MM.1S (cell line): Measurements from ENCODE around the gene PLVAP.
A peak's percentile ranks its signal among the peaks of the same experiment; 100 is the strongest.

ENCODE experiments used
- DNase-seq: peaks from one replicate; pipeline ENCODE4 v3.0.0-alpha.2; 2015
- H2AFZ ChIP-seq: fragments of 300-600 bp; sonication (generic); 2 replicates; pipeline ENCODE4 v1.6.0; 2016; ENCODE audit warnings: antibody characterized with exemption, low read length
- H3F3A ChIP-seq: fragments of 300-600 bp; sonication (generic); 2 replicates; pipeline ENCODE4 v1.6.1; 2016; ENCODE audit warnings: mild to moderate bottlenecking, antibody characterized with exemption, low read length, moderate library complexity, mixed read lengths; ENCODE audit not compliant: insufficient read depth
- H3K27ac ChIP-seq: fragments of 300-600 bp; sonication (generic); 2 replicates; pipeline ENCODE4 v1.5.1; 2016; ENCODE audit warnings: mild to moderate bottlenecking, low read length
- H3K27me3 ChIP-seq: fragments of 300-600 bp; sonication (generic); replicated peaks from 2 replicates; pipeline ENCODE4 v1.6.0; 2016; ENCODE audit warnings: low read length; ENCODE audit not compliant: insufficient read depth
- H3K36me3 ChIP-seq: fragments of 300-600 bp; sonication (generic); replicated peaks from 2 replicates; pipeline ENCODE4 v1.6.1; 2016; ENCODE audit warnings: mild to moderate bottlenecking, low read length, mixed read lengths; ENCODE audit not compliant: insufficient read depth
- H3K4me1 ChIP-seq: fragments of 300-600 bp; sonication (generic); 2 replicates; pipeline ENCODE4 v1.6.1; 2016; ENCODE audit warnings: low read length, mixed read lengths
- H3K4me2 ChIP-seq: fragments of 300-600 bp; sonication (generic); 2 replicates; pipeline ENCODE4 v1.6.0; 2016; ENCODE audit warnings: low read depth, low read length
- H3K4me3 ChIP-seq: fragments of 300-600 bp; sonication (generic); 2 replicates; pipeline ENCODE4 v1.5.1; 2016; ENCODE audit warnings: low read length, mixed read lengths
- H3K79me2 ChIP-seq: fragments of 300-600 bp; sonication (generic); 2 replicates; pipeline ENCODE4 v1.6.1; 2016; ENCODE audit warnings: mixed run types, low read length, mixed read lengths
- H3K9ac ChIP-seq: fragments of 300-600 bp; sonication (generic); 2 replicates; pipeline ENCODE4 v1.6.1; 2016; ENCODE audit warnings: low read length, mixed read lengths
- H3K9me2 ChIP-seq: fragments of 300-600 bp; sonication (generic); replicated peaks from 2 replicates; pipeline ENCODE4 v1.6.1; 2016; ENCODE audit warnings: mild to moderate bottlenecking, low read length, mixed read lengths; ENCODE audit not compliant: insufficient read depth
- H3K9me3 ChIP-seq: fragments of 300-600 bp; sonication (generic); replicated peaks from 2 replicates; pipeline ENCODE4 v1.6.1; 2016; ENCODE audit warnings: mild to moderate bottlenecking, low read length, mixed read lengths; ENCODE audit not compliant: insufficient read depth
- H4K20me1 ChIP-seq: fragments of 300-600 bp; sonication (generic); 2 replicates; pipeline ENCODE4 v1.6.1; 2016; ENCODE audit warnings: mild to moderate bottlenecking, low read length, moderate library complexity, mixed read lengths; ENCODE audit not compliant: insufficient read depth
- EZH2 ChIP-seq: fragments of 300-600 bp; sonication (generic); optimal IDR thresholded peaks from 2 replicates; pipeline ENCODE3; 2017; ENCODE audit warnings: low read depth, mild to moderate bottlenecking, antibody characterized with exemption, low read length, mixed read lengths
- EZH2phosphoT487 ChIP-seq: fragments of 300-600 bp; sonication (generic); IDR thresholded peaks from 2 replicates; pipeline ENCODE4 v1.6.1; 2018; ENCODE audit warnings: antibody characterized with exemption, low read length
- TF ChIP-seq, protein P1 (sequence below): fragments of 300-600 bp; sonication (generic); IDR thresholded peaks from 2 replicates; pipeline ENCODE4 v1.5.1; 2016; ENCODE audit warnings: antibody characterized with exemption, low read length, mixed read lengths

PLVAP gene

DNA sequence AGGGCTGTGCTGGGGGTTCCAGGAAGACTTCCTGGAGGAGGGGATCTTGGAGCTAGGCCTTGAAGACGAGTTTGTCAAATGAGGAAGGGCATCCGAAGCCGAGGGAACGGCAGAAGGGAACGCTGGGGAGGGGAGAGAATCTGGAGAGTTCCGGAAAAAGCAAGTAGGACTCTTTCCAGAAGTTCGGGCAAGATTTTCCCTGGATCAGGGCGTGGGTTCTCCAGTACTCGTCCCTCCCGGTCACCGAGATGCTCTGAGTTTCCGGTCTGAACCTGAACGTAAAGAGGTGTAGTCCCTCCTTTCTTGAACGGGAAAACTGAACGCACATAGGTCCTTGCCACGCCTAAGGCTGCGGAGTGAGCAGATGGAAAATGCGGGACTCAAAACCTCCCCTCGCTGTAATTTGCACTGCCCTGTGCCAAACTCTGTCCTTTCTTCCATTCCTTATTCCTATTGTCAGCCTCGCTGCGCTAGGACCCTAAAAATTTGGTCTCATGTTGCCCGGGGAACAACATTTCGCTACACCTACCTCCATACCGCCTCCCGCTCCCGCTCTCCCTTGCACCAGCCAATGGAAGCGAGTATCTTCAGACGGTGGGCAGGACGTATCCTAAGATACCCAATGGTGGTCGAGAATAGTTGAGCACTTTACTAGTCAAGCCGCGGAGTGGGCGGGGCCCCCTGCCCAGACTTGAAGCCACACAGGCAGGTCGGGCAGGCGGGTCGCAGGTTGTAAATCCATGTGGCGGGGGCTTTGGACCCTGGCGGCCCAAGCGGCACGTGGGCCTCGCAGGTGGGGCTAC is 40.1 kb downstream of the PLVAP start, which contains the start of gene GTPBP3:
GTPBP3 (plus strand) TSS at position 682 of the 803 bp plus-strand sequence; CDS start at position 741, 59 bp downstream.
- TF ChIP-seq, protein P1, sequence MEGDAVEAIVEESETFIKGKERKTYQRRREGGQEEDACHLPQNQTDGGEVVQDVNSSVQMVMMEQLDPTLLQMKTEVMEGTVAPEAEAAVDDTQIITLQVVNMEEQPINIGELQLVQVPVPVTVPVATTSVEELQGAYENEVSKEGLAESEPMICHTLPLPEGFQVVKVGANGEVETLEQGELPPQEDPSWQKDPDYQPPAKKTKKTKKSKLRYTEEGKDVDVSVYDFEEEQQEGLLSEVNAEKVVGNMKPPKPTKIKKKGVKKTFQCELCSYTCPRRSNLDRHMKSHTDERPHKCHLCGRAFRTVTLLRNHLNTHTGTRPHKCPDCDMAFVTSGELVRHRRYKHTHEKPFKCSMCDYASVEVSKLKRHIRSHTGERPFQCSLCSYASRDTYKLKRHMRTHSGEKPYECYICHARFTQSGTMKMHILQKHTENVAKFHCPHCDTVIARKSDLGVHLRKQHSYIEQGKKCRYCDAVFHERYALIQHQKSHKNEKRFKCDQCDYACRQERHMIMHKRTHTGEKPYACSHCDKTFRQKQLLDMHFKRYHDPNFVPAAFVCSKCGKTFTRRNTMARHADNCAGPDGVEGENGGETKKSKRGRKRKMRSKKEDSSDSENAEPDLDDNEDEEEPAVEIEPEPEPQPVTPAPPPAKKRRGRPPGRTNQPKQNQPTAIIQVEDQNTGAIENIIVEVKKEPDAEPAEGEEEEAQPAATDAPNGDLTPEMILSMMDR = no peak
- no peak for TF ChIP-seq EZH2
- TF ChIP-seq EZH2phosphoT487 = no peak

DNA sequence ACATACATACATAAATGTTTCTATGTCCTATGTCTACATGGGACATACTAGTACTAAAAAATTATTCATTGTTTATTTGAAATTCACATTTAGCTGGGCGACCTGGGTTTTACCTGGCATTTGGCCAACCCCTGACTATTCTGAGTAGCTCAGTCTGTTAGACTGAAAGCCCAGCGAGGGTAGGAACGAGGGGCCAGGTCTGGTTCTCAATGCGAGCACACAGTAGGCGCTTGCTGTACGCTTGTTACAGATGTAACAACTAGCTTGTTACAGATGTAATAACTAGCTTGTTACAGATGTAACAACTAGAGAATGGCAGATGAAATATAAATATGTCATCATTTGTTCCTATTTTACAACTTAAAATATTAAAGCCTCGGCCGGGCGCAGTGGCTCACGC is 41.6 kb downstream of the PLVAP start:
- H3K79me2 ChIP-seq = peaks cover 12% of the 10 kb centered on the region
- H3K4me2 ChIP-seq = no peak overlapping the region; the same call in 1 of the 2 replicates
- no peaks in the 10 kb centered on the region for H3K9me2 ChIP-seq
- H2AFZ ChIP-seq = no peak overlapping the region
- H3K27me3 ChIP-seq = peaks cover 8% of the 10 kb centered on the region
- no peaks in the 10 kb centered on the region for H3K9me3 ChIP-seq
- peaks cover 18% of the 10 kb centered on the region for H3F3A ChIP-seq
- H3K36me3 ChIP-seq = no peaks in the 10 kb centered on the region
- H4K20me1 ChIP-seq = no peaks in the 10 kb centered on the region
- no peak overlapping the region for H3K27ac ChIP-seq
- H3K4me3 ChIP-seq = no peak overlapping the region
- no peak for DNase-seq
- H3K9ac ChIP-seq = no peak overlapping the region
- no peak for TF ChIP-seq EZH2phosphoT487
- TF ChIP-seq, protein P1 = no peak
- no peak for TF ChIP-seq EZH2
- H3K4me1 ChIP-seq = peaks cover 10% of the 10 kb centered on the region

More for the DNA sequence above, 40.1 kb downstream of the PLVAP start, which contains the start of gene GTPBP3:
- peak within 1 kb of the TSS; percentile 97 for H3K4me2 ChIP-seq
- peaks cover 18% of the 10 kb centered on the region for H3F3A ChIP-seq
- H3K4me1 ChIP-seq = peaks cover 10% of the 10 kb centered on the region
- peak within 1 kb of the TSS; percentile 81 for H3K27ac ChIP-seq
- peak within 1 kb of the TSS; percentile 91 for H2AFZ ChIP-seq
- H3K27me3 ChIP-seq = no peaks in the 10 kb centered on the region
- no peaks in the 10 kb centered on the region for H3K36me3 ChIP-seq
- peak; percentile 99 for DNase-seq
- no peaks in the 10 kb centered on the region for H3K9me2 ChIP-seq
- H4K20me1 ChIP-seq = no peaks in the 10 kb centered on the region
- peak within 1 kb of the TSS; percentile 84 for H3K4me3 ChIP-seq
- no peaks in the 10 kb centered on the region for H3K9me3 ChIP-seq
- peak within 1 kb of the TSS; percentile 84 for H3K9ac ChIP-seq
- peaks cover 12% of the 10 kb centered on the region for H3K79me2 ChIP-seq

DNA sequence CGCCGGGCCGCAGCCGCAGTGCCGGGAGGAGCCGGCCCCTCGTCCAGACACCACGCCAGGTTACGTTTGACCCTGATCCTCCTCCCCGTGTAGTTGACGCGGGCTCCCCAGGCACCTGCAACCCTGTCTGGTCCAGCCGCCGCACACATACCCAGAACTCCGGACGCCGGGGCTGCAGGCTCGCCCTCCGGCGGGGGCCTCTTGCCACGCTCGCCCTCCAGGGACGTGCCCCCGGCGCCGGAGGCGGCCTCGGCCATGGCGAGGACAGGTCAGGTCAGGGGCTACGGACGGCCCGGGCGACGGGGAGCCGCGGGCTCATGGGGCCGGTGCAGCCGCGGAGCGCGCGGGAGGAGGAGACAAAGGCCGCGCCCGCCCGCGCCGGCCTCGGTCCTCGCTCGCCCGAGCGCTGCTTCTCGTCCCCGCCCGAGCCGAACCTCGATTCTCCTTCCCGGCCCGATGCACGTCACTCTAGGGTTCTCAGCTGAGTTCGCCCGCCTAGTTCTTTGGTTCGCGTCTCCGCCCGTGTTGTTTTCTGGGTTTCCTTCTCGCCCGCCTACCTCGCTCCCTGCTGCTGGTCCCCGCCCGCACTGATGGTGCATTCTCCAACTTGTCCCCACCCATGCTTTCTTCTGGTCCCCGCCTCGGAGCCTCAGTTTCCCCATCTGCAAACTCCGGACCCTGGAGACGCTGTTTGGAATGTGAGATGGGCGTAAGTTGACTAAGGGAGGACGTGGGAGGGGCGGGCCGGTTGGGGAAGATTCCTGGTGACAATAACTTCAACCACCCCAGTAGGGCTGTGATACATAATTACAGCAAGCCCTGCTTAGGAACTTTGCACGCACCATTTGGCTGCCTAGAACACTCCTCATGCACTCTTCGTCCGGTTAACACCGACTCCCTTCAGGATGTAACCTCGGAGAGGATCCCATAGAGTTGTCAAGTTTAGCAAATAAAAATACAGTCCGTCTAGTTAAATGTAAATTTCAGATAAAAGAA is 42.4 kb downstream of the PLVAP start, which contains the start of gene ANO8:
ANO8 (minus strand) TSS at position 442 of the 996 bp plus-strand sequence; CDS start at position 257, 185 bp downstream.
- peak; percentile 97 for DNase-seq
- TF ChIP-seq EZH2 (no peak), EZH2phosphoT487 (no peak)
- Histone ChIP-seq H3K27me3 (peaks cover 17% of the 10 kb centered on the region), H3F3A (peaks cover 18% of the 10 kb centered on the region), H3K27ac (no peak within 1 kb of the TSS), H3K36me3 (no peaks in the 10 kb centered on the region), H3K9me3 (no peaks in the 10 kb centered on the region), H3K9ac (peak within 1 kb of the TSS; percentile 41; the same call in 1 of the 2 replicates), H4K20me1 (no peaks in the 10 kb centered on the region), H3K4me3 (peak within 1 kb of the TSS; percentile 69), H3K79me2 (peaks cover 12% of the 10 kb centered on the region), H3K9me2 (no peaks in the 10 kb centered on the region), H2AFZ (peak within 1 kb of the TSS; percentile 83), H3K4me2 (peak within 1 kb of the TSS; percentile 87), H3K4me1 (peaks cover 10% of the 10 kb centered on the region)
